DMS53 treated with DMSO at 0.1 percent for 48 hours (cell line): ENCODE results near the gene ZNF473.

ENCODE experiments used
- DNase-seq: peaks from one replicate; lab custom pipeline; 2025; ENCODE audit not compliant: unreplicated experiment; lab: John Stamatoyannopoulos, UW

ZNF473 gene

DNA sequence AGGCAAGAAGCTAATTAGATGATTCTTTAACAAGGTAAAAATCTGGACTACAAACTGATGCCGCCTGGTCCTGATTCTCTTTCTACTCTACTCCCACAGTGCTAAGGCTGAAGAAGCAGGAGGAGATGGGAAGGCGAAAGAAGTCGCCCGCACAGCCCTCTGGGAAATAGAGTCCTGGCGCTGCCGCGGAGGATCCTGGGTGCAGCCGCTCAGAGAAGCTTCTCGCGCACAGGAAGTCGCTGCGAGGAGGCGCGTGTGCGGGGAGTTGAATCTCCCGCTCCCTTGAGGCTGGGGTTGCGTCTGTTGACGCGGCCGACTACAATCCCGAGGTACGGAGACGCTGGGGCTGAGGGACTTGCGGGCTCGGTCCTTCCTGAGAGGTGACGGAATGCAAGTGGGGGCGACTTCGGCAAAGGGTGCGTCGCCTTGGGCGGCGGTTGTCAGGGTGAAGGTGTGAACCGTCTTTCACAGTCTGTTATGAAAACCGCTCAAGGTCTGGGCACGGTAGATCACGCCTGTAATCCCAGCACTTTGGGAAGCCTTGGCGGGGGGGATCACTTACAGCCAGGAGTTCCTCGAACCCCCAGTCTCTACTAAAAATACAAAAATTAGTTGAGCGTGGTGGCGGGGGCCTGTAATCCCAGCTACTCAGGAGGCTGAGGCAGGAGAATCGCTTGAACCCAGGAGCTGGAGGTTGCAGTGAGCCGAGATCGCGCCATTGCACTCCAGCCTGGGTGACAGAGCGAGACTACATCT is at the start of gene ZNF473:
ZNF473 (plus strand) TSS at position 212 of the 756 bp plus-strand sequence. CDS start 5,078 bp downstream, outside the sequence.
- DNase-seq: peak; percentile 94

- DNase-seq: no peak
Measured at GRCh38 chr19:49976496-49976895, 49.3 kb upstream of the ZNF473 start.

DNA sequence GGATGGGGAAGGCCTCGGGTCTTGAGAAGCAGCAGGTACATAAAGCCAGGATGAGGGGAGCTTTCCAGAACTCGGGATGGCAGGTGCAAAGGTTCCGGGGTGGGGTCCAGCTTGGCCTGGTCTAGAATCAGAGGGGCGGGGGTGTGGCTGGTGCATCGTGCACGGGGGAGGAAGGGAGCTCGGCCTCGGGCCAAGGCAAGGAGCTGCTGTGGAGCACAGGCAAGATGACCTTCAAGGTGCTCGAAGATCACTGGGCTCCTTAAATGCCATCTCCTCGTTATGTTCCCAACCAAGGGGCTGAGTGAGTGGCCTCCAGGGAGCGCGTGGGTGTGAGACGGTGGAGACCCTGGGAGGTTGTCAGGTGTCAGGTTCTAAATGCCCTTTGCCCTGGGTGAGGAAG is 48.7 kb upstream of the ZNF473 start:
- DNase-seq: no peak

GRCh38 chr19:49977881-49978280 is 47.9 kb upstream of the ZNF473 start:
- DNase-seq: no peak

- no peak for DNase-seq
Measured at GRCh38 chr19:49978324-49978723, 47.5 kb upstream of the ZNF473 start.

- DNase-seq: no peak
Measured at GRCh38 chr19:49981603-49982593, 43.9 kb upstream of the ZNF473 start.

DNA sequence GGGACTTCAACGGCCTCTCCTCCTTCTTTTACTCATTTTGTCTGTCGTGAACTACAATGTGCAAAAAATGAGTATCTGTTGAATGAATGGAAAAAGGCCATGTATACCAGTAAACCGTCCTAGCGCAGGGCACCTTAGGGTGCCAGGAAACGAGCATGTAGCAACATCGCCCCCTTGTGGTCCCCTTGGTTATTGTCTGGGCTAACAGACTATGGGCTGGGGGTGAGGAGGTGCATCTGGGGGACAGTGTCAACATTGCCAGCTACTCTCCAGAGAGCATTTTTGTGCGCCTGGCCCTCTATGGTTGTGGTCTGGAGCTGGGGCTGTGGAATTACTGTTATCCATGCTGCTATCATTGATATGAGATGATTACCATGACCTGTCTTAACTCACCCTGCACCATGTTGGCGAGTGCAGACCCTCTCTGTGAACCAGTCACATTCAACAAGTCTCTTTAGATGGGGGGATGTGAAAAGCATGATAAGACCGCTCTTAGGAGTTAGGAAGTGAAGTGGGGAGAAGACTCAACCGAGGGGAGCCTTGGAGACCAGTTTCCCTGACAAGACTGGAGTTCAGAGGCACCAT is 42.1 kb upstream of the ZNF473 start:
- peak; percentile 5 for DNase-seq

DNA sequence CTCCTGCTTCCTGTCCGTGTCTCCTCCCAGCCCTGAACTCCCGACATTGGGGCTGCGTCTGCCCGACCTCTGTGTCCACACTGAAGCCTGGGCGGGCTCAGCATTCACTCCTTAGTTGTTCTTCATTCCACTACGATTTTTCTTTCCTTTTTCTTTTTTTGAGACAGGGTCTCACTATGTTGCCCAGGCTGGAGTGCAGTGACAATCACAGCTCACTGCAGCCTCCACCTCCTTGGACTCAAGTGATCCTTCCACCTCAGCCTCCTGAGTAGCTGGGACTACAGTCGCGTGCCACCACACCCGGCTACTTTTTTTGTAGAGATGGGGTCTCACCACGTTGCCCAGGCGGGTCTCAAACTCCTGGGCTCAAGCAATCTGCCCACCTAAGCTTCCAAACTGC is 41.3 kb upstream of the ZNF473 start:
- no peak for DNase-seq

DNA sequence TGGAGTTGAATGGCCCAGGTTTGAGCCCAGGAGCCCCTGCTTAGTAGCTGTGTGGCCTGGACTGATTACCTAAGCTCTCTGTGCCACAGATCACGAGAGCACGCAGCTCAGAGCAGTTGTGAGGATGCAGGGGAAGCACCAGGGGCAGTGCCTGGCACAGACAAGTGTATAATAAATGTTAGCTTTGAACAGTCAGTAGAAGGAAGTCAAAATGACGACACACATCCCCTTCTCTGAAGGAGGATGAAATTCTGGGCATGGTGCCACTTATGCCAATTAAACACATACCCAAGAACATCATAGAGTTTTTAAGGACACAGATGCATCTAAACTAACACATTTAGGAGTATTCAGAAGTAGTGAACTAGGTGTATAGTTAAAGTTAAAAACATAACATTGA is 39.9 kb upstream of the ZNF473 start:
- no peak for DNase-seq

DNA sequence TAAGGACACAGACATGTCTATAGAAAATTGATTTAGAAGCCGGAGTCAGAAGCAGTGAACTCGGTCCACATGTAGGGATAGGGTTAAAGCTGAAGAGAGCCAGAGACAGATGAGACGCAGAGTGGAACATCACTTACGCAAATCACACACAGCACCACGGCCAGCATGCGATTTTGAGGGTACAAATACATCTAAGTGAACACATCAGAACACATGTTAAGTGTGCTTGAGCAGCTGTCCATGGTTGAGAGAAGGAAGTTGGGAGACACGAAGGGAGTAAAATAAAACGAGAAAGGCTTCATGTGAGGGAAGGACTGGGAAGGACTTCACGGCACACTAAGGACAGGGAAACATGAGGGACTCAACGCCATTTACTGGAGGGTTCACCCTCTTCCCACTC is 39.5 kb upstream of the ZNF473 start:
- no peak for DNase-seq

GRCh38 chr19:49987159-49987698 is 38.6 kb upstream of the ZNF473 start:
- DNase-seq: peak; percentile 64

DNA sequence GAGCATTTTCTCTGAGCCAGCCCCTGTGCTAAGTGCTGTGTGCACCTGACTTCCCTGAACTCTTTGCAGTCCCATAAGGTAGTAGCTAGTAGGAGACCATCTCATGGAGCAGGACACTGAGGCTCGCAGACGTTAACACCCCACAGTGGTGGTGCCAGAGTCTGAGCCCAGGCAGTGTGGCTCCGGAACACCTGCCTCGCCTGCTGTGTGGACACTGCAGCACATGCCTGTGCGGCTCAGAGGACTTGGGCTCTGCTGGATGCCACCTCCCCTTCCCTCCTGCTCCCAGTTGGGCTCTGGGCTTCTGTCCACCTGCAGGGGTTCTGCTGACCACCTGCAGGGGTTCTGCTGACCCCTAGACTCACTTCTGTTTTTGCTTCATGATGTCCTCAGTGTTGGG is 37.8 kb upstream of the ZNF473 start:
- no peak for DNase-seq

DNA sequence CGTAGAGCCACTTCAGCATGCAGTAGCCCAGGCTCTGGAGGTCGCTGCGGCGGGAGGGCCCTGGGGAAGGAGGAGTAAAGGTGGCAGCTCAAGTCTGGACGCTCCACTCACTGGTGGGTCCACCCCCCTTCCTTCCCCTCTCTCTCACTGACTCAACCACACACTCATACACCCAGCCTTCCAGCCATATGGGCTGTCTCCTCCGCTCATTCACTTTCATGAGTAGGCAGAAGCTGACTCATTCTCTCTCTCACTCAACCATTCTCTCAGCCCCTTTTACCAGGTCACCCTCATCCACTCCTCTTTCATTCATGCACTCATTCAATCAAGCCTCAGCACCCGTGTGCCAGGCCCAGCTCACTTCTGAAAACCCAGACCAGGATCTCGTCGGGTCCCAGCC is 37.4 kb upstream of the ZNF473 start:
- DNase-seq: no peak

DNA sequence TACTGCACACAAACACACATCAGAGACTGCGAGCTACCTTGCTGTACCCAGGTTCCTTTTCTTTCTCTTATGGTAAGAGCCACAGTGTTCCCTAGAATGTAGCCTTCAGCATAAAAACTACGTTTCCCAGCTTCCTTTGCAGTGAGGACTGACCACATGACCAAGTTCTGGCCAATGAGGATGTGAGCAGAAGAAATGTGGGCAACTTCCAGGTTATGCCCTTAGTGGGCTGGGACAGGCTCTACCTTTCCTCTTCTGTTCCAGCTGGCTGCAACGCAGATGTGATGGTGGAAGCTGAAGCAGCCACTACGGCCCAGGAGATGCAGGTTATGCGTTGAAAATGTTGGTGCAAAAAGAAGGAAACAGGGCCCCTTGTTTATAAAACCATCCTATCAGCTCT is 28.1 kb upstream of the ZNF473 start:
- peak; percentile 9 for DNase-seq

DNA sequence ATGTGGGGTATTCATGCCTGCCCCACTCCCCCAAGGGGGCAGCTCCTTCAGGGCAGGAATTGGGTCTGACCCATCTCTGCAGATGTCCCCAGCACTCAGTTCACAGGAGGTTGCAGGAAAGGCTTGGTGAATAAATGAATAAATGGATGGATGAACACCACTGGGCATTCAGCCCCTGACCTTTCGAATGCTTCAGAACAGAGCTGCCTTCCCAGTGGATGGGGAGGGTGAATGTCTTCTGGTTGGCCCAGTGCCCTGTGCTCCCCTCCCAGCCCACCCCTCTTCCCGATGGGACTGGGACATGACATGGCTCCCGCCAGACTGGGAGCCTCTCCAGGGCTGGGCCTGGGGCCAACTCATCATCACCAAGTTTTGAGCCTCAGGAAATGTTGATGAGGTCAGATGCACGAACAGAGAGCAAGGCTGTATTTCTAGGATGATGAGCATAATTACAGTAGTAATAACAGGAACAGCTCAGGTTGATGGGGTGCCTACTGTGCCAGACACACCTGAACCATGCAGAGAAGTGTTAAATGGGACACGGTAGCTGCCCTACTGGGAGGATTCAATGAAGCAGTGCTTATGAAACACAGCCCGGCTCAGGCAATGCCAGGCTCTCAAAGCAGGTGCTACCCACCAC is 26.3 kb upstream of the ZNF473 start:
- DNase-seq: no peak

DNA sequence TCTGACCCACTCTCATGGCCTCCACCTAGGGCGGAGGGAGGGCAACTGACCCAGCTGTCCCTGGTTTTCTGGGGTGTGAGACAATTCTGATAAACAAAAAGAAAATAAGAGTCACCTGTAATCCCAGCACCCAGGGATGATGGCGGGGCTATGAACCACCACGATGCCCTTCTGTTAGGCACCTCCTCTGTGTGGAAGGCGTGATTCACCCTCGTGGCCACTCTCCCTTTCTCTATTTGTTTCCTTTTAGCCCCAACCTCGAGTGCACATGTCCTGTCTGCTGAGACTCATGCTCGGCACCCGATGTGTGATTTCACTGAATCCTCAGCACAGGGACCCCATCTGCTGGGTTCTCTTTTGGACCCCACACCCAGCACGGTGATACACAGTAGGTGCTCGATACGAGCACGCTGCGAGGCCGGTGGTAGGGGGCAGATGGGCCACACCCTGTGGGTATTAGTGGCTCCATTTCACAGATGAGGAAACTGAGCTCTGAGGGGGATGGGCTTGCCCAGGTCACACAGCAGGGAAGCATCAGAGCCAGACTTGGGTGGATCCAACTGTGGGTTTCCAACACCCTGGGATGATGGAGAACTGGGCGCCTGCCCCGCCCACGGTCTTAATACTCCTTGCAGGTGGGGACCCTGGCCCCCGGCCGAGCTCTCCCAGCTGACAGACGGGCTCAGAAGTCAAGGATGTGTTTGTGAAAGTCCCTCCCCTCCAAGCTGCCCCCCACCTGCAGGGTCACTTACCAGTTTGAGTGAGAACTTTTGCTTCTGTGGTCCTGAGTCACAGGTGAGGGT is 25.6 kb upstream of the ZNF473 start:
- no peak for DNase-seq

GRCh38 chr19:50000841-50001557 is 24.8 kb upstream of the ZNF473 start:
- no peak for DNase-seq

- no peak for DNase-seq
Measured at GRCh38 chr19:50001775-50002174, 24.0 kb upstream of the ZNF473 start.

- DNase-seq: no peak
Measured at GRCh38 chr19:50002386-50002960, 23.3 kb upstream of the ZNF473 start.
